ENCODE results near the gene ERFE. TPM values are rescaled to one million over a fixed set of nuclear protein-coding genes. Genes with fewer than 3 reads are reported as not detected.

Gene ERFE
- total RNA-seq, 2 experiments from 2014 or later, result 0.99 to 1.0 TPM

DNA sequence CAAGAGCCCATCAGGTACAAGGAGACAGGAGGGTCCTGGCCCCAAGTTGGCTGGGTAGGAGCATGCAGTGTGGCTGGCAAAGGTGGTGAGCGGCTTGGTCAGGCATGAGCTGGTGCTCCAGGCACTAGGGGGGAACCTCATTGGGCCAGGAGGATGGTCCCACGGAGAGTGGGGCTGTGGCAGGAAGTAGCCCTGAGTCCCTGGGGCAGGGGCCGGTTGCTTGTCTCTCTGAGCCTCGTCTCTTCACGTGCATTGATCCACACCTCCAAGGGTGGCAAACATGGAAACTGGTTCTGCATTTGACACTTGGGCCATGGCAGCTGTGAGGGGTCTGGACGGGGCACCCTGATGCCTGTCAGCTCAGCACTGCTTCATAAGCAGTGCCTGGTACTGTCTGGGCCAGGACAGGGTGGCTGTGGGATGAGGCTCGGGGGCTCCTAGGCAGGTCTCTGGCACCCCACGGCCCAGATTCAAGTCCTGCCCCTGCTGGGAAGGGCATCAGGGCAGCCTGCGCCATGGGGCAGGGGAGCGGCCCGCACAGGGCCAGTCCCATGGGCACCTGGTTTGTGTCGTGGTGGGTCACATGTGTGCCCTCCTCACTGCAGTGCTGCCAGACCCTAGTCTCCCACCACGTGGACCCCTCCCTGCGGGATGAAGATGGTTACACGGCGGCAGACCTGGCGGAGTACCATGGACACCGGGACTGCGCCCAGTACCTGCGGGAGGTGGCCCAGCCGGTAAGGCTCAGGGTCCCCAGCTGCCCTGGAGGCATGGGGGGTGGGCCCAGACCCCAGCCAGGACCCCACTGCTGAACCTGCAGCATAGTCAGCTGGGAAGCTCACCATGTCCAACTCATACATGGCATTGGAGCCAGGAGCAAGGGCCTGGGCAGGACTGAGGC, 42.2 kb upstream of the ERFE start:
- Mint-ChIP-seq H3K9me3 (peaks cover 8% of the 10 kb centered on the region), H3K36me3 (ENCODE audit: low read depth) (no peaks in the 10 kb centered on the region), H3K4me3 (no peak overlapping the region), H3K27me3 (no peaks in the 10 kb centered on the region), H3K4me1 (ENCODE audit: low read depth) (no peaks in the 10 kb centered on the region), H3K27ac (no peak overlapping the region)
- POLR2A ChIA-PET, result no interaction called here
- intact Hi-C loops (cut with micrococcal nuclease), result no loop called here
- CTCF ChIA-PET, result no interaction called here
- TF ChIP-seq, protein P1, sequence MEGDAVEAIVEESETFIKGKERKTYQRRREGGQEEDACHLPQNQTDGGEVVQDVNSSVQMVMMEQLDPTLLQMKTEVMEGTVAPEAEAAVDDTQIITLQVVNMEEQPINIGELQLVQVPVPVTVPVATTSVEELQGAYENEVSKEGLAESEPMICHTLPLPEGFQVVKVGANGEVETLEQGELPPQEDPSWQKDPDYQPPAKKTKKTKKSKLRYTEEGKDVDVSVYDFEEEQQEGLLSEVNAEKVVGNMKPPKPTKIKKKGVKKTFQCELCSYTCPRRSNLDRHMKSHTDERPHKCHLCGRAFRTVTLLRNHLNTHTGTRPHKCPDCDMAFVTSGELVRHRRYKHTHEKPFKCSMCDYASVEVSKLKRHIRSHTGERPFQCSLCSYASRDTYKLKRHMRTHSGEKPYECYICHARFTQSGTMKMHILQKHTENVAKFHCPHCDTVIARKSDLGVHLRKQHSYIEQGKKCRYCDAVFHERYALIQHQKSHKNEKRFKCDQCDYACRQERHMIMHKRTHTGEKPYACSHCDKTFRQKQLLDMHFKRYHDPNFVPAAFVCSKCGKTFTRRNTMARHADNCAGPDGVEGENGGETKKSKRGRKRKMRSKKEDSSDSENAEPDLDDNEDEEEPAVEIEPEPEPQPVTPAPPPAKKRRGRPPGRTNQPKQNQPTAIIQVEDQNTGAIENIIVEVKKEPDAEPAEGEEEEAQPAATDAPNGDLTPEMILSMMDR (IDR thresholded peaks at IDR 0.05), result no peak
- no peak for ATAC-seq
- no peak for DNase-seq

- intact Hi-C loops (cut with micrococcal nuclease), result no loop called here
- TF ChIP-seq, protein P1 (IDR thresholded peaks at IDR 0.05), result no peak
- Mint-ChIP-seq H3K36me3 (ENCODE audit: low read depth) (no peaks in the 10 kb centered on the region), H3K4me1 (ENCODE audit: low read depth) (no peaks in the 10 kb centered on the region), H3K4me3 (no peak overlapping the region), H3K27me3 (no peaks in the 10 kb centered on the region), H3K27ac (no peak overlapping the region), H3K9me3 (peaks cover 8% of the 10 kb centered on the region)
- ChIA-PET CTCF (no interaction called here), POLR2A (no interaction called here)
- ATAC-seq (no peak), DNase-seq (no peak)
Observed at GRCh38 chr2:238117199-238118154, 41.3 kb upstream of the ERFE start.

GRCh38 chr2:238119756-238120462, 38.9 kb upstream of the ERFE start:
- intact Hi-C loops (cut with micrococcal nuclease), result no loop called here
- POLR2A ChIA-PET, result no interaction called here
- peak; percentile 20 for ATAC-seq

GRCh38 chr2:238120463-238121298, 38.1 kb upstream of the ERFE start:
- Mint-ChIP-seq H3K27ac (no peak overlapping the region), H3K9me3 (no peaks in the 10 kb centered on the region), H3K4me1 (ENCODE audit: low read depth) (no peaks in the 10 kb centered on the region), H3K27me3 (no peaks in the 10 kb centered on the region), H3K4me3 (no peak overlapping the region), H3K36me3 (ENCODE audit: low read depth) (no peaks in the 10 kb centered on the region)
- CTCF ChIA-PET, result interaction anchor here (1.1 kb wide), 1 partner anchor 14 kb away, joined by 4 read pairs; no protein-coding TSS in a partner anchor
- no peak for DNase-seq
- TF ChIP-seq, protein P1 (IDR thresholded peaks at IDR 0.05), result no peak
- intact Hi-C loops (cut with micrococcal nuclease), result no loop called here
- POLR2A ChIA-PET, result no interaction called here
- no peak for ATAC-seq

More at GRCh38 chr2:238119756-238120462, 38.9 kb upstream of the ERFE start:
- Mint-ChIP-seq H3K27me3 (no peaks in the 10 kb centered on the region), H3K4me3 (no peak overlapping the region), H3K4me1 (ENCODE audit: low read depth) (no peaks in the 10 kb centered on the region), H3K36me3 (ENCODE audit: low read depth) (no peaks in the 10 kb centered on the region), H3K9me3 (no peaks in the 10 kb centered on the region), H3K27ac (no peak overlapping the region)
- CTCF ChIA-PET, result interaction anchor here (1.1 kb wide), 1 partner anchor 15 kb away, joined by 4 read pairs; no protein-coding TSS in a partner anchor
- no peak for DNase-seq
- TF ChIP-seq, protein P1 (IDR thresholded peaks at IDR 0.05), result no peak
